Measurements from ENCODE around the gene C1QTNF8. TPM values are rescaled to one million over a fixed set of nuclear protein-coding genes. Genes with fewer than 3 reads are reported as not detected.

The C1QTNF8 gene
- polyA plus RNA-seq, 3 donors from 2014 or later: not detected

GRCh38 chr16:1045310-1045992 is 50.6 kb downstream of the C1QTNF8 start:
- Mint-ChIP-seq H3K4me3 (no peak overlapping the region), H3K27ac (no peak overlapping the region), H3K4me1 (no peaks in the 10 kb centered on the region), H3K36me3 (no peaks in the 10 kb centered on the region), H3K27me3 (ENCODE audit: low read depth in 3 of 3) (peaks cover 0 to 2% (median 0%) of the 10 kb centered on the region in 3 donors), H3K9me3 (no peaks in the 10 kb centered on the region)
- DNase-seq: no peak

- H3K4me1 Mint-ChIP-seq: no peaks in the 10 kb centered on the region
Observed at GRCh38 chr16:1044460-1045309, 51.4 kb downstream of the C1QTNF8 start.

DNA sequence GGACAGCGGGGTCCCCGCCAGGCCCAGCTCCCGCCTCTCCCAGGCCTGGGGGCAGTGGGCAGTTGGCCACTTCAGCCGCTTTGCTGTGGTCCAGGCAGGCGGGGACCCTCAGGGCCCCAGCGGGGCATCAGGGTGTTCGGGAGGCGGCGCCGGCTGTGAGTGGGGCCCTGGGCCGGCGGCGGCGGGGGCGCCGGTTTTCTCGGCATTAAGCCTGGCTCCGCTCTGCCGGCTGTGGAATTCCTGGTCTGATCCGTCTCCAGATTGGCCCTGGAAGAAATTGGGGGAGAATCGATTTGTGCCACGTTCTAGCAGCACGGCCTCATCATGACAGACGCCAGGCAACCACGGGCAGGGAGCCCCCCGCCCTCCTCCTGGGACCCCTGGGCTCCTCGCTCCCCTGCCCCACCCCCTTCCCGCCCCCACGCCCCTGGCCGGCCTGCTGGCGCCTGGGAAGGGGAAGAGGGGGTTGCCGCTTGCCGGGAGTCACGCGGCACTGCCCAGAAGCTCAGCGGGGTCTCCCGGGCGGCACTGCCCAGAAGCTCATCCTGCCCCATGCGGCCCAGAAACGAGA is 52.1 kb downstream of the C1QTNF8 start:
- H3K27me3 Mint-ChIP-seq (ENCODE audit: low read depth in 3 of 3): peaks cover 0 to 2% (median 0%) of the 10 kb centered on the region in 3 donors

More at GRCh38 chr16:1044460-1045309, 51.4 kb downstream of the C1QTNF8 start:
- DNase-seq: no peak
- H3K9me3 Mint-ChIP-seq: no peaks in the 10 kb centered on the region
- no peak overlapping the region for H3K27ac Mint-ChIP-seq
- no peaks in the 10 kb centered on the region for H3K36me3 Mint-ChIP-seq
- no peak overlapping the region for H3K4me3 Mint-ChIP-seq
- H3K27me3 Mint-ChIP-seq (ENCODE audit: low read depth in 3 of 3): peaks cover 0 to 2% (median 0%) of the 10 kb centered on the region in 3 donors

DNA sequence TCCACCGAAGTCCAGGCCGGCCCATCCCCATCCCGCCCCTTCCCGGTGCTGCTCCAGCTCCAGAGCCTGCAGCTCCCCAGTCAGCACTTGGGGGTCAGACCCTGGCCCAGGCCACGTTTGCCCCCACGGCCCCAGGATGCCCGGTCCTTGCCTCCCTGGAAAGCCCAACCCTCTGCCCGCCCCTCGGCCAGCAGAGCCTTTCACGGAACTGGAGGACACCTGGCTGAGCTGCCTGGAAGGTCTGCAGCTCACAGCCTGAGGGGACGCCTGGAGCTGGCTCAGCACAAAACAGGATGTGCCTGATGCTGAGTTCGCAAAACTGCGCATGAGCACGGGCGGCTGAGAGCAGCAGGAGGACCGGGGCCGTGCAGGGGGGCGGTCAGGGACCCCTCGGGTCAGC is 53.2 kb downstream of the C1QTNF8 start:
- H3K9me3 Mint-ChIP-seq: no peaks in the 10 kb centered on the region
- H3K4me1 Mint-ChIP-seq: no peaks in the 10 kb centered on the region
- peaks cover 0 to 2% (median 0%) of the 10 kb centered on the region in 3 donors for H3K27me3 Mint-ChIP-seq (ENCODE audit: low read depth in 3 of 3)
- no peak overlapping the region for H3K4me3 Mint-ChIP-seq
- H3K27ac Mint-ChIP-seq: no peak overlapping the region
- no peaks in the 10 kb centered on the region for H3K36me3 Mint-ChIP-seq
- DNase-seq: no peak

More for the DNA sequence above, 52.1 kb downstream of the C1QTNF8 start:
- Mint-ChIP-seq H3K9me3 (no peaks in the 10 kb centered on the region), H3K36me3 (no peaks in the 10 kb centered on the region), H3K4me3 (no peak overlapping the region), H3K4me1 (no peaks in the 10 kb centered on the region), H3K27ac (no peak overlapping the region)
- no peak for DNase-seq

DNA sequence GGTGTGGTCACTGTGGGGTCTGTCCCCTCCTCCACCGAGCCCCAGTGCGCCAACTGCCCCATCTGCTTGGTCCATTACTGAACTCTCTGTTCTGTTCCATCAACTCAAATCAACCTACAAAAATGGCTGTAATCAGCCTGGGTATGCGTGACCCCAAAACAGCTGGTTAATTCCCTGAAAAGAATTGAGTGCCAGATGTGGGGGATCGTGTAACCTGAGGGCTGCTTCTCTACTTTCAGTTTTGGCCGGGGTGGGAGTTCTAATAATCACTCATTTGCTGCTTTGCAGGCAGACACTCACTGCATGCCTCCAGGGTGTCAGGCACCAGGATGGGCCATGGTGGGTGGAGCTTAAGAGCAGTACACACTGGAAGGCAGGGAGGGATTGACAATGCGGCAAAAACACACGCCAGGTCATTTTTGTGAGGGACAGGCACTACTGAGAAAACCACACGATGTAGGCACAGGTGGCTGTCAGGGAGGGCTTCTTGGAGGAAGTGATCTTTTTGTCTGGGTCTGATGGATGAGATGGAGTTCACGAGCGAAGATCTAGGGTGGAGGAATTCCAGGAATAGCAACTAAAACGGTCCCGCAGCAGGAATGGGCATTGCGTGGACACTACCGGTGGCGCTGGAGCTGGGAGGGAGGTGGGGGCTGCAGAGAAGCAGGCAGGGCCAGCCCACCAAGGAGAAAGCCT is 53.8 kb downstream of the C1QTNF8 start:
- Mint-ChIP-seq H3K27me3 (ENCODE audit: low read depth in 3 of 3) (peaks cover 0 to 2% (median 0%) of the 10 kb centered on the region in 3 donors), H3K4me3 (no peak overlapping the region), H3K27ac (no peak overlapping the region), H3K4me1 (no peaks in the 10 kb centered on the region), H3K36me3 (no peaks in the 10 kb centered on the region), H3K9me3 (no peaks in the 10 kb centered on the region)
- DNase-seq: no peak

GRCh38 chr16:1040346-1040745 is 55.7 kb downstream of the C1QTNF8 start:
- no peaks in the 10 kb centered on the region for H3K4me1 Mint-ChIP-seq
- no peaks in the 10 kb centered on the region for H3K36me3 Mint-ChIP-seq
- H3K4me3 Mint-ChIP-seq: no peak overlapping the region
- H3K27me3 Mint-ChIP-seq (ENCODE audit: low read depth in 3 of 3): peaks cover 0 to 2% (median 0%) of the 10 kb centered on the region in 3 donors
- no peak for DNase-seq
- H3K9me3 Mint-ChIP-seq: no peaks in the 10 kb centered on the region
- no peak overlapping the region for H3K27ac Mint-ChIP-seq

DNA sequence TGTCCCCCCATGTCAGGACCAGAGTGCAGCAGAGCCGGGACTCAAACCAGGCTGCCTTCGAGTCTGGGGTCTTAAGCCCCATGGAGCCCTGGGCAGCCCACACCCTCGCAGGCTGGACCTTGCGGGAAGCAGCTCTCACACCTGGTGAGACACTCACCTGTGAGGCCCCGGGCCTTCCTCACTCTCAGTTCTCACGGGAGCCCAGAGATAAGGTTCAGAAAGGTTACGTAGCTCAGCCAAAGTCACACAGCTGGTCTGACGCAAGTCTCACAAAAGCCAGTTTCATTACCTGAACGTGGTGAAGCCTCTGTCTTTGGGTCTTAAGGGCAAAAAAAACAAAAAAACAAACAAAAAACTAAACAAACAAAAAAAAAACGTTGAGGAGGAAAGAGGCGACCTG is 56.3 kb downstream of the C1QTNF8 start:
- peaks cover 0 to 2% (median 0%) of the 10 kb centered on the region in 3 donors for H3K27me3 Mint-ChIP-seq (ENCODE audit: low read depth in 3 of 3)

GRCh38 chr16:1038932-1039331 is 57.1 kb downstream of the C1QTNF8 start:
- Mint-ChIP-seq H3K9me3 (no peaks in the 10 kb centered on the region), H3K27ac (no peak overlapping the region), H3K4me1 (no peaks in the 10 kb centered on the region), H3K27me3 (ENCODE audit: low read depth in 3 of 3) (peaks cover 0 to 2% (median 0%) of the 10 kb centered on the region in 3 donors), H3K4me3 (no peak overlapping the region), H3K36me3 (no peaks in the 10 kb centered on the region)
- DNase-seq: no peak

More for the DNA sequence above, 56.3 kb downstream of the C1QTNF8 start:
- Mint-ChIP-seq H3K4me1 (no peaks in the 10 kb centered on the region), H3K36me3 (no peaks in the 10 kb centered on the region), H3K27ac (no peak overlapping the region), H3K9me3 (no peaks in the 10 kb centered on the region), H3K4me3 (no peak overlapping the region)
- no peak for DNase-seq

Other genes starting within 250 kb of the C1QTNF8 start
- gene LMF1, start 125.3 kb downstream of the C1QTNF8 start, polyA plus RNA-seq: 10 to 100 TPM; 12.2 to 15.5 (median 12.6) TPM
- under 1 TPM in 1 of 3 donors, not detected in 2; 0.12 TPM for gene SOX8, start 114.5 kb downstream of the C1QTNF8 start, polyA plus RNA-seq
- gene SSTR5, start 23.5 kb downstream of the C1QTNF8 start, polyA plus RNA-seq: not detected
- gene CACNA1H, start 56.9 kb upstream of the C1QTNF8 start, polyA plus RNA-seq: under 1 TPM in 1 of 3 donors, not detected in 2; 0.22 TPM
- gene TPSG1, start 129.0 kb upstream of the C1QTNF8 start, polyA plus RNA-seq: not detected
- not detected for gene TPSB2, start 133.9 kb upstream of the C1QTNF8 start, polyA plus RNA-seq
- not detected for gene TPSAB1, start 144.5 kb upstream of the C1QTNF8 start, polyA plus RNA-seq
- not detected for gene TPSD1, start 159.8 kb upstream of the C1QTNF8 start, polyA plus RNA-seq
- gene UBE2I, start 213.4 kb upstream of the C1QTNF8 start, polyA plus RNA-seq: 100 to 1,000 TPM in 2 of 3 donors, 10 to 100 TPM in 1; 94.1 to 119 (median 101) TPM
- gene BAIAP3, start 237.4 kb upstream of the C1QTNF8 start, polyA plus RNA-seq: 1 to 10 TPM in 2 of 3 donors, not detected in 1; 1.9 to 4.0 TPM

All from immature natural killer cell (primary cell).